DND-41 (cell line): ENCODE data around the gene TUBA1B.
A peak's percentile ranks its signal among the peaks of the same experiment; 100 is the strongest.

Experiments
- ATAC-seq: fragments of 200-7000 bp; cut with Tn5 transposase; 3 replicates; pipeline ENCODE4 v1.9.1; 2021; ENCODE audit warnings: low read depth; ENCODE audit not compliant: insufficient read depth
- DNase-seq: peaks from one replicate; pipeline ENCODE4 v3.0.0-alpha.2; 2020
- H2AFZ ChIP-seq: 2 replicates; pipeline ENCODE4 v1.6.0; 2012; ENCODE audit warnings: low read depth, low read length
- H3K27ac ChIP-seq: 2 replicates; pipeline ENCODE4 v1.5.1; 2012; ENCODE audit warnings: low read length, inconsistent platforms
- H3K27me3 ChIP-seq: fragments of 200-600 bp; sonication (generic); 2 replicates; pipeline ENCODE4 v1.6.0; 2012; ENCODE audit warnings: low read length, mild to moderate bottlenecking, inconsistent platforms; ENCODE audit not compliant: insufficient read depth, poor library complexity
- H3K36me3 ChIP-seq: 2 replicates; pipeline ENCODE4 v1.5.1; 2012; ENCODE audit warnings: low read length, inconsistent platforms; ENCODE audit not compliant: insufficient read depth
- H3K4me1 ChIP-seq: 2 replicates; pipeline ENCODE4 v1.5.1; 2012; ENCODE audit warnings: mild to moderate bottlenecking, low read length; ENCODE audit not compliant: insufficient read depth
- H3K4me2 ChIP-seq: 2 replicates; pipeline ENCODE4 v1.6.0; 2012; ENCODE audit warnings: mild to moderate bottlenecking, moderate library complexity, low read length, inconsistent platforms; ENCODE audit not compliant: insufficient read depth
- H3K4me3 ChIP-seq, 2 experiments: fragments of 200-600 bp in 1 of 2; shearing (Covaris generic) in 1 of 2; 2 replicates each; pipeline ENCODE4 v1.5.1; 2012 to 2016; ENCODE audit warnings: inconsistent platforms in 2 of 2, low read length in 2 of 2, mild to moderate bottlenecking in 2 of 2, low read depth in 1 of 2, moderate library complexity in 1 of 2
- H3K79me2 ChIP-seq: 2 replicates; pipeline ENCODE4 v1.6.0; 2012; ENCODE audit warnings: low read length, inconsistent platforms; ENCODE audit not compliant: insufficient read depth
- H3K9ac ChIP-seq: 2 replicates; pipeline ENCODE4 v1.6.0; 2012; ENCODE audit warnings: low read depth, mild to moderate bottlenecking, inconsistent platforms, low read length, moderate library complexity
- H3K9me3 ChIP-seq: 2 replicates; pipeline ENCODE4 v1.5.1; 2012; ENCODE audit warnings: low read length, moderate library complexity, mild to moderate bottlenecking, inconsistent platforms; ENCODE audit not compliant: insufficient read depth, severe bottlenecking
- H4K20me1 ChIP-seq: 2 replicates; pipeline ENCODE4 v1.6.0; 2012; ENCODE audit warnings: low read length; ENCODE audit not compliant: insufficient read depth
- EZH2 ChIP-seq: IDR thresholded peaks from 3 replicates; pipeline ENCODE4 v1.6.1; 2012; ENCODE audit warnings: borderline replicate concordance, low read depth, mild to moderate bottlenecking, moderate library complexity, low read length, inconsistent platforms; ENCODE audit not compliant: severe bottlenecking
- TF ChIP-seq, protein P1 (sequence below): IDR thresholded peaks from 2 replicates; pipeline ENCODE4 v1.5.1; 2012; ENCODE audit warnings: borderline replicate concordance, low read length, moderate library complexity, mild to moderate bottlenecking; ENCODE audit not compliant: poor library complexity, severe bottlenecking; ENCODE audit errors: extremely low read depth

The TUBA1B gene

DNA sequence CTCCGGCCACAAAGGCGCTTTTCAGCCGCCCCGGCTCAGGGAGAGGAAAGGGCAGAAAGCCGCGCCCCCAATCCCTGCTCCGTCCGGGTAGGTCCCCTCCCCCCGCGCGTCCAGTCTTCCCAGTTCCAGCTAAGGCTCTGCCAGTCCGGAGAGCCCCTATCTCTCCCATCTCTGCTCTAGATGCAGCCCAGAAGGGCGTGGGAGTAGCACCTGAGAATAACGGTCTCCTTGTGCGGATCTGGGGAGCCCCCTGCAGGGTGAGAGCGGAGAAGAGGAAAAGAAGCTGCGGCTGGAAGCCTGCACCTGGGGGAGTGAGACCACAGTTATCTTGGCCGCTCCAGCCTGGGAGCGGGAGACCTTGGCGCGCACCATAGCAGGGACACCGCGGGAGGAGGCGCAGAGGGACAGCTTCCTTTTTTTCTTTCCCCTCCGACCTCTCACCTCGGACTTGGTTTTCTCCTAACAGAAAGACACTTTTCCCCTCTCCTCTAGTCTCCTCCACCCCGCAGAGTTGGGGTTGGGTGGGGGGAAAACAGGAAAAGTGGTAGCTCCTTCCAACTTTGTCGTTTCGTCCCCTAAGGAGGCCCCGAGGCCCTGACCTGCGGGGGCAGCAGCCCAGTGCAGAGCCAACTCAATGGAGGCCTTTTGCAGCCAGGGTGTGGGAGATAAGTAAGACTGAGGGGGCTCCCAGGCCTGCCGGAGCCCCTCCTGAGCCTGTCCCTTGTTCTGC lies 38.9 kb downstream of the TUBA1B start:
- Histone ChIP-seq H3K4me2 (peak overlapping the region; percentile 35; the same call in 1 of the 2 replicates), H2AFZ (no peak overlapping the region), H3K4me1 (peaks cover 39% of the 10 kb centered on the region), H3K27me3 (peaks cover 46% of the 10 kb centered on the region), H4K20me1 (no peaks in the 10 kb centered on the region; the same call in 1 of the 2 replicates), H3K4me3 (no peak overlapping the region), H3K36me3 (peaks cover 7% of the 10 kb centered on the region), H3K9ac (no peak overlapping the region), H3K27ac (no peak overlapping the region), H3K79me2 (no peaks in the 10 kb centered on the region), H3K9me3 (no peaks in the 10 kb centered on the region)
- peak; percentile 66 for DNase-seq
- TF ChIP-seq, protein P1, sequence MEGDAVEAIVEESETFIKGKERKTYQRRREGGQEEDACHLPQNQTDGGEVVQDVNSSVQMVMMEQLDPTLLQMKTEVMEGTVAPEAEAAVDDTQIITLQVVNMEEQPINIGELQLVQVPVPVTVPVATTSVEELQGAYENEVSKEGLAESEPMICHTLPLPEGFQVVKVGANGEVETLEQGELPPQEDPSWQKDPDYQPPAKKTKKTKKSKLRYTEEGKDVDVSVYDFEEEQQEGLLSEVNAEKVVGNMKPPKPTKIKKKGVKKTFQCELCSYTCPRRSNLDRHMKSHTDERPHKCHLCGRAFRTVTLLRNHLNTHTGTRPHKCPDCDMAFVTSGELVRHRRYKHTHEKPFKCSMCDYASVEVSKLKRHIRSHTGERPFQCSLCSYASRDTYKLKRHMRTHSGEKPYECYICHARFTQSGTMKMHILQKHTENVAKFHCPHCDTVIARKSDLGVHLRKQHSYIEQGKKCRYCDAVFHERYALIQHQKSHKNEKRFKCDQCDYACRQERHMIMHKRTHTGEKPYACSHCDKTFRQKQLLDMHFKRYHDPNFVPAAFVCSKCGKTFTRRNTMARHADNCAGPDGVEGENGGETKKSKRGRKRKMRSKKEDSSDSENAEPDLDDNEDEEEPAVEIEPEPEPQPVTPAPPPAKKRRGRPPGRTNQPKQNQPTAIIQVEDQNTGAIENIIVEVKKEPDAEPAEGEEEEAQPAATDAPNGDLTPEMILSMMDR: peak; percentile 64
- no peak for TF ChIP-seq EZH2
- peak; percentile 42; the same call in 2 of the 3 replicates for ATAC-seq

- Histone ChIP-seq H3K27me3 (peaks cover 46% of the 10 kb centered on the region), H3K9me3 (no peaks in the 10 kb centered on the region), H3K4me2 (no peak overlapping the region), H3K4me1 (peaks cover 43% of the 10 kb centered on the region), H3K27ac (no peak overlapping the region), H3K79me2 (no peaks in the 10 kb centered on the region), H4K20me1 (no peaks in the 10 kb centered on the region; the same call in 1 of the 2 replicates), H3K9ac (no peak overlapping the region), H2AFZ (no peak overlapping the region), H3K36me3 (peaks cover 2% of the 10 kb centered on the region; the same call in 1 of the 2 replicates), H3K4me3 (no peak overlapping the region)
- ATAC-seq: no peak
- TF ChIP-seq, protein P1: no peak
- no peak for TF ChIP-seq EZH2
- DNase-seq: no peak
These were observed 39.4 kb downstream of the TUBA1B start for GRCh38 chr12:49091836-49092085.

DNA sequence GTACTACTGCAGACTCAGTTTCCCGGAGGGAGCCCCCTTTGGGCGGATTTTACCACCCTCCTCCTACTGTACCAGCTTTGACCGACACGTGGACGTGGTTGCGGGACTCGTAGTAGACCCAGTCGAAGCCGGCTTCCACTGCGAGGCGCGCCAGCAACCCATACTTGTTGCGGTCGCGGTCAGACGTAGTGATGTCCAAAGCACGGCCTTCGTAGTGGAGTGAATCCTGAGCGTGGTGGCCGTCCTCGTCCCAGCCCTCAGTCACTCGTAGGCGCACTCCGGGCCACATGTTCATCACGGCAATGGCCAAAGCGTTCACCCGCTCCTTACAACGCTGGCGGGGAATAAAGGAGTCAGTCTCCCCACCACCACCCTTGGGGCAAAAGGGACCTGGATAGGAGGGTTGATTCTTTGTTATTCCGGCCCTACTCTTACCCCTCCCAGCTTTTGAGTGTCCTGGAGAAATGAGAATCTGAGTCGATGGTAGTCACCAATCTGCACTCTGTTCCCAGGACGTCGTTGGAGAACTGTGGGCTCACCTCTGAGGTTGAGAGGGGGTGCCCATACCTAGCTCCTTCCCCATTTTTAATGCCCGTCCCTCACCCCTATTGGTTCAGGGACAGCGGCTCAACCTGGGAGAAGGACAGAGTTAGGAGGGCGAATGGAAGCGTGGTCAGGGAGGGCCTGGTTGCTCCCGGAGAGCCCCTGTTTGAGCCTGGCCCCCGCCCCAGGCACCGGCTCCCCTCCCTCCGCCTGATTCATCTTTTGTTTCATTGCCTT lies 39.9 kb downstream of the TUBA1B start:
- Histone ChIP-seq H3K9me3 (no peaks in the 10 kb centered on the region), H3K4me2 (no peak overlapping the region), H3K4me1 (peaks cover 43% of the 10 kb centered on the region)

More for the DNA sequence above, 39.9 kb downstream of the TUBA1B start:
- Histone ChIP-seq H3K79me2 (no peaks in the 10 kb centered on the region), H2AFZ (no peak overlapping the region), H3K36me3 (no peaks in the 10 kb centered on the region), H4K20me1 (no peaks in the 10 kb centered on the region; the same call in 1 of the 2 replicates), H3K27ac (no peak overlapping the region), H3K4me3 (no peak overlapping the region), H3K9ac (no peak overlapping the region), H3K27me3 (peaks cover 46% of the 10 kb centered on the region)
- TF ChIP-seq, protein P1: no peak
- no peak for TF ChIP-seq EZH2
- no peak for DNase-seq
- ATAC-seq: no peak
